ENCODE measurements around the gene ZNF655. TPM values are rescaled to one million over a fixed set of nuclear protein-coding genes. Genes with fewer than 3 reads are reported as not detected.
"Not testable (repeated sequence)": the region's sequence is repeated elsewhere in the genome, so short reads cannot be mapped to it uniquely, and the experiment has no call there.

Gene ZNF655
- total RNA-seq, 1 donor from 2014 or later, result 108 TPM

GRCh38 chr7:99559175-99559915 is 903 bp downstream of the ZNF655 start:
- intact Hi-C loops (cut with micrococcal nuclease), result loop anchor here (2.0 to 10.0 kb wide), 6 partner anchors 57 to 1145 kb away; partner anchors contain the start of genes AP4M1, MCM7, MEPCE and POP7

GRCh38 chr7:99560834-99561736 is 2.6 kb downstream of the ZNF655 start:
- intact Hi-C loops (cut with micrococcal nuclease), result no loop called here

GRCh38 chr7:99561737-99562051 is 3.3 kb downstream of the ZNF655 start:
- intact Hi-C loops (cut with micrococcal nuclease), result no loop called here

DNA sequence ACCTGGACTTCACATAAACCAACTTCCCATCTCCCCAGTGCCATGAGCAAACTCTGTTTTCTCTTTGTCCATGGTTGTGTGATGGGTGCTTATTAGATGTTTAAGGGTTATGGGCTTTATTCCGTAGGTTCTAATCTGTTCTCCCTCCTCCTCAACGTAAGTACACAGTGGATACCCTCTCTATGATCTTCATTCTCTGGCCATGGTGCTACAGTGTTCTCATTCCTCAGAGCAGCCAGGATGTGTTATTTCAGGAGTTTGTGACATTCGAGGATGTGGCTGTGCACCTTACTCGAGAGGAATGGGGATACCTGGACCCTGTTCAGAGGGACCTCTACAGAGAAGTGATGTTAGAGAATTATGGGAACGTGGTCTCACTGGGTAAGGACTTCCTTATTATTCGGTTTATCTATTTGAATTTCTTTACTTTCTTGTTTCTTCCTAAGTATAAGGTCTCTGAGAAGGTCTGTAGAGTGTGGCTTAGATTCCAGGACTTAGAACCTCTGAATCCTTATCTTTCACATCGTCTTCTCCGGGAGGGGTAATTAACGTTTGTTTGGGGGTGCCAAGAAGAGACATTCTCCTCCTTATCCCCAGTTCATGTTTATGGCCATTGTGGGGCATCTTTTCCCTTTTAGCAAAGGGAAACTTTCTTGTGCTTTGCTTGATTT is 3.8 kb downstream of the ZNF655 start:
- intact Hi-C loops (cut with micrococcal nuclease), result no loop called here

- intact Hi-C loops (cut with micrococcal nuclease), result no loop called here
Measured at GRCh38 chr7:99562832-99563231, 4.4 kb downstream of the ZNF655 start.

- intact Hi-C loops (cut with micrococcal nuclease), result no loop called here
Measured at GRCh38 chr7:99563650-99564049, 5.2 kb downstream of the ZNF655 start.

- intact Hi-C loops (cut with micrococcal nuclease), result not testable (repeated sequence)
Measured at GRCh38 chr7:99568770-99569169, 10.3 kb downstream of the ZNF655 start.

DNA sequence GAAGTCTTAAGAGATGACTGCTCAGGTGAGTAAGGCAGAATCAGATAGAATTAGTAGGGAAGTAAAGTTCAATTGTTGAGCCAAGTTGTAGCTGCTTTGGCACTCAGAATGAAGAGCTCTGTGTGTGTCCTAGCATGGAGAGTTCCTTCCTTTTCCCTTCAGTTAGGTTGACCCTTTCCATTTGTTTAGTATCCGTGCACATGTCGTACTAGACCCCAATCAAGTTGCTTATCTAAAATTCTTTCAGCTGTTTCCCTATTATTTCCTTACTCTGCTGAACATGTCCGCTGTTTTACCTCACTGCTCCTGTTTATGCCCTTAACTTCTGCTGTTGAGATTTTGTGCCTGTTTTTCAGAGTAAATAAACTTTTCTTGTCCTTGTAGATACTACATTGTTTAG is 13.3 kb downstream of the ZNF655 start:
- intact Hi-C loops (cut with micrococcal nuclease), result no loop called here

DNA sequence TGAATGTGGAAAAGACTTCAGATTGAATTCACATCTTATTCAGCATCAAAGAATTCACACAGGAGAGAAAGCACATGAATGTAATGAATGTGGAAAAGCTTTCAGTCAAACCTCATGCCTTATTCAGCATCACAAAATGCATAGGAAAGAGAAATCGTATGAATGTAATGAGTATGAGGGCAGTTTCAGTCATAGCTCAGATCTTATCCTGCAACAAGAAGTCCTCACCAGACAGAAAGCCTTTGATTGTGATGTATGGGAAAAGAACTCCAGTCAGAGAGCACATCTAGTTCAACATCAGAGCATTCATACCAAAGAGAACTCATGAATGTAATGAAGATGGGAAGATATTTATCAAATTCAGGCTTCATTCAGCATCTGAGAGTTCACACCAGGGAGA is 14.8 kb downstream of the ZNF655 start:
- intact Hi-C loops (cut with micrococcal nuclease), result no loop called here

DNA sequence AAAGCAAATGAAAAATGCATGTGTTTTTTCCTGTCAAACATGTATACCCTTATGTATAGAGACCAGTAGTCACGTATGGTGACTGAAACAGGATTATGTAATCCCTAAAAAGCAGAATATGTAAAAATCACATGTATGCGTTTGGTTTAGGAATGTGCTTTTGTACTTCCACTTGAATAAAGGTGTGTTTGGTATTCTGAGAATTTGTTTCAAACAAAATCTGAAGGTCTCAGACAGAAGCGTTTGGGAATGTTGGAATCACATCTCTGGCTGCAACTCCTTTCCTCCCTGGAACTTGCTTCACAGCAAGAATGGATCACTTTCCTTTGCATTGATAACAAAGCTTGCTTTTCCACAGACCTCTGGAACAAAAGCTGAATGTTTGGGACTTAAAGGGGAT is 17.8 kb downstream of the ZNF655 start:
- intact Hi-C loops (cut with micrococcal nuclease), result no loop called here

DNA sequence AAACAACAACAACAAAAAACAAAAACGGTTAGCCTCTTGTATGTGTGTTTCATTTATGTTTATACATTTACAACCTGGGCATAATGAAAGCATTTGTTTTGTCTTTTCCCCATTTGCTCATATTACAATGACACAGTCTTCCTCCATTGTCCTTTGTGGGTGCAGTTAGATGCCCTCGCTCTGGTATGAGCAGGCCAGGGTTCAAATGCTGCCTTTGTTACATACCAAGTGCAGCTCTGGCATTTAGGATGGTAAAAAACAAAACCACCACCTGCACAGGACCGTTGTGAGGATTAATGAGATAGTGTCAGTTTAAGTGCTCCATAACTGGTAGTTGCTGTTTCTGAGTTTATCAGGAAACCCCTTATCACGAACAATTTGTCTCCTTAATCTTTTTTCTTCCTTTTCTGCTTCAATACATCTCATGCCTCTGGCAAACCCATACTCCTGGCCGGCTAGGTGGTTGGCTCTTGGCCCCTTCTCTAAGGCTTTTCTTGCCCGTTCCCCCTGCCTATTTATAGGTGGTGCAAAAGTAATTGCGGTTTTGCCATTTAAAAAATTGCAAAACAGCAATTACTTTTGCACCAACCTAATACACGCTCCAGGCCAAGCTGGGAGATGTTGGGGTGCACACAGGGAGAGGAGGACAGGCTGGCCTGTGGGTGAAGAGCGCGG is 21.0 kb downstream of the ZNF655 start:
- intact Hi-C loops (cut with micrococcal nuclease), result no loop called here

DNA sequence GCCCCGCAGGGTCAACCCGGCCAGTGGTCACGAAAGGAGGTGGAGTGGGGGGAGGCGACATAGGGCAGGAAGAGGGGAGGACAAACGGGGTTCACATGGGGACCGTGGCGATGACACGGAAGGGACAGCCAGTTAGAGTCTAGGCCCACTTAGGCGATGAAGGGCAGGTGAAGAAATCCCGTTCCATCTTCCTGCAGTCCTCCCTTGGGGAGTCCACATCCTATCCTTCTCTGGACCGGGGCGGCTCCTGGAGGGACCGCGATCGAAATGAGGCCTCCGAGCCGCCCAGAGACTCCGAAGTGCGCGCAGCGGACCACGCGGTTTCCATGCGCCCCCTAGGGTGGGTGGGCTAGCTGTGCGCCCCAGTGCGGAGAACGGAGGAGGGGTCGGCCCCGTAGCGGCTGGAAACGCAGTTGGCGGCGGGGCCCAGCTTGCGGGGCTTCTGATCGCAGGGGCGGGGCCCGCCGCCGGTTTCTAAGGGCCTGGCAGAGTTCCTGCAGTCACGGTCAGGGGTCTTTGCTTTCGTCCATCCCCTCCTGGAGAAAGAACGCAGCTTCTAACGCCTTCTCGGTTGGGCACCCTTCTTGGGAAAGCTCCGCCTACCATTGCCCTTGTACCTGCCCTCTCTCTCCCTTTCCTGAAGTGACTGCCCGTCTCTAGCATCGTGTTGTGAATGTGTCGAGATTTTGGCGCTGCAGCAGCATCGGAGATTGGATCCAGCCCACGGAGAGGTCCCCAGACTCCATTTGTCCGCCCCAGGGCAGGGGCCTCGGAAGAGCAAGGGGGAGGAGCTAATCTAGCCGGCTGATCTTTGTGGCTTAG is 21.7 kb downstream of the ZNF655 start:
- intact Hi-C loops (cut with micrococcal nuclease), result loop anchor here (1.0 kb wide), 1 partner anchor 8 kb away; no protein-coding TSS in a partner anchor

DNA sequence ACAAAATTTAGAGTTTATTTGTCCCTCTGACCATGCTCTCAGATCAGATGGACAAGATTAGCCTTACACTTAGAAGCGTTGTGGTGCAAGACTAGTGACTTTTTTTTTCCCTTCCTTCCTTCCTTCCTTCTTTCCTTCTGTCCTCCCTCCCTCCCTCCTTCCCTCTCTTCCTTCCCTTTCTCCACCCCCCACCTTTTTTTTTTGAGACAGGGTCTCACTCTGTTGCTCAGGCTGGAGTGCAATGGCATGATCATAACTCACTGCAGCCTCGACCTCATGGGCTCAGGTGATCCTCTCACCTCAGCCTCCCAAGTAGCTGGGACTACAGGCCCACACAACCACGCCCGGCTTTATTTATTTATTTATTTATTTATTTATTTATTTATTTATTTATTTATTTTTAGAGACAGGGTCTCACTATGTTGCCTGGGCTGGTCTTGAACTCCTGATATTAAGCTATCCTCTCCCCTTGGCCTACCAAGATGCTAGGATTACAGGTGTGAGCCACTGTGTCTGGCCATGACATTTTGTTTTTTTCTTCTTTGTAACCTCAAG is 22.4 kb downstream of the ZNF655 start:
- intact Hi-C loops (cut with micrococcal nuclease), result loop anchor here (1.0 kb wide), 1 partner anchor 7 kb away; no protein-coding TSS in a partner anchor

DNA sequence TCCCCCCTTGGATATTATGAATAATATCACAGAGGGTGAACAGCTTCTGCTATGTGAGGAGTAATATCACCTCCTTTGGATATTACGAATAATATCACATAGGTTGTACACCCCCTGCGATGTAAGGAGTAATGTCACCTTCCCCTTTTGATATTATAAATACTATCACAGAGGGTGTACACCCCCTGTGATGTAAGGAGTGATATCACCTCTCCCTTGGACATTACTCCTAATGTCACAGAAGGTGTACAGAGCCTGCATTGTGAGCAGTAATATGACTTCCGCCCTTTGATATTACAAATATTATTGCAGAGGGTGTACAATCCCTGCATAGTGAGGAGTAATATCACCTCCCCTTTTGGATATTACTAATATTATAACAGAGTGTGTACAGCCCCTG is 30.4 kb downstream of the ZNF655 start:
- intact Hi-C loops (cut with micrococcal nuclease), result loop anchor here (1.0 kb wide), 1 partner anchor 9 kb away; no protein-coding TSS in a partner anchor

GRCh38 chr7:99594948-99595745 is 36.7 kb downstream of the ZNF655 start:
- intact Hi-C loops (cut with micrococcal nuclease), result loop anchor here (1.0 kb wide), 1 partner anchor 8 kb away; no protein-coding TSS in a partner anchor

GRCh38 chr7:99596408-99596955 is 38.0 kb downstream of the ZNF655 start:
- intact Hi-C loops (cut with micrococcal nuclease), result no loop called here

DNA sequence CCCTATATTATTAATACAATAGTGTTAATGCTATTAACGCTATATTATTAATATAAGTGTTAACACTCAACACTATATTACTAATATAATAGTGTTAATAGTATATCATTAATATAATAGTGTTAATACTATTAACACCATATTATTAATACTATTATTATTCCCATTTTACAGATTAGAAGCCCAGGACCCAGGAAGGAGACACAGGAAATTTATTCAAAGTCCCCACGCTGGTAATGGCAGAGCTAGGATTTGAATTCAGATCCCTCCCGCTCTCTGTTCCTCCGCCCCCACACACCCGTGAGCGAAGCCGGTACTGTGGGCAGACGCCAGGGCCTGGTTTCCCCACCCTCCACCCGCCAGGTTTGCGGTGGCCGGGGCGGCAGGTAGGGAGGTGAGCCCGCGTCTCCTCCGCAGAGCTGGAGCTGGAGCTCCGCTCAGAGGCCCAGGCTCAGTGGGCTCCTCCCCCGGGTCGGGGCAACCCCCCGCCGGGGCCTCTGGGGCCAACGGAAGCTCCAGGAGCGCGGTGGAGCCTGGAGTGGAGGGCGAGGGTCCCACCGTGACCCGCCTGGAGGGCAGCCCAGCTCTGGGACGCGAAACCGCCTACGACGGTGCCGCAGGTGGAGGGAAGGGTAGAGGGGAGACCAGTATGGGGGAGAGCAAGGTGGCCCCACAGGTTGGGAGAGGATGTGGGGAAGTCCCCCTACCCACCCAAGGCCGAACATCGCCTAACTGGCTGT is 39.5 kb downstream of the ZNF655 start, which contains the start of gene TMEM225B:
TMEM225B (plus strand) TSS at position 506 of the 740 bp plus-strand sequence. CDS start 6,122 bp downstream, outside the sequence.
- intact Hi-C loops (cut with micrococcal nuclease), result loop anchor here (2.0 kb wide), 1 partner anchor 19 kb away; the partner anchor contains the start of gene ZSCAN25

DNA sequence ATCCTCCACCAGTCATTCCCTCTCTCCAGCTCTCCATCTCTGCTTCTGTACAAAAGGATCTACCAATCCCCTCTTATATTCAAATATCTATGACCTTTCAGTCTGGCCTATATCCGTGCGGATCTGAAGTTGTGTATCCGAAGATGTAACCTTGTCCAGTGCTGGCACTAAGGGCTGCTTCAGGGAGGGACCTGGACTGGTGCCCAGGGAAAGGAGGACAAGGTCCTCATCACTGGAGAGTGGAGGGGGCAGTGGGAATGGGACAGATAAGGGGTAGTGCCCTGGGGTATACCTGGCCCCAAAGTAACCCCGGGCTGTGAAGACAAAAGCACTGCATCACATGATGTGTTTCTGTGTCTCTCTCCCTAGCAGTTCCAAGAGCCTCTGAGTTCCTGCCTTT is 41.4 kb downstream of the ZNF655 start:
- intact Hi-C loops (cut with micrococcal nuclease), result loop anchor here (2.0 kb wide), 1 partner anchor 17 kb away; the partner anchor contains the start of gene ZSCAN25

All from T-helper 1 cell treated with Interleukin-12 subunit alpha and Interleukin-12 subunit beta and Interleukin-4 antibody, amounts not matched to agents 30 ng/mL and 1 ng/mL, for 36 hours (primary cell).